ENCODE measurements around the gene UNC80.
"Not testable (repeated sequence)": the region's sequence is repeated elsewhere in the genome, so short reads cannot be mapped to it uniquely, and the experiment has no call there.

The UNC80 gene

DNA sequence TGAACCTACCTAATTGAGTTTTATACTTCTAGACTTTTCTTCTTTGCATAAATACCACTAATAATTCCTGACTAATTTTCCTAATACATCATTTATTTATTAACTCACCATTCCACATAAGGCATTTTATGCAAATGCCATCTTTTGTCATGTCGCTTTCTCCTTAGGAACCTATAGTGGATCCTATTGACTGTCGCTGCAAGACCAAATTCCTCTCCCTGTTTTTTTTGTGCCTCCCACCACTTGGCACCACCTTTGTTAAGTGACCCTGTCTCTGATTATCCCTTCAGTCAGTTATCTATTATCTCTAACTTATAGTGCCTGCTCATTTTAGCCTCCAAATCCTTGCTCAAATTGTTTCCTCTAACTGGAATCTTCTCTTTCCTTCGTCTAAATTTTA, 19.5 kb downstream of the UNC80 start:
- Histone ChIP-seq H3K4me3 (ENCODE audit: low read depth, low read length) (no peak overlapping the region), H3K36me3 (replicated peaks) (no peaks in the 10 kb centered on the region), H3K27me3 (replicated peaks) (no peaks in the 10 kb centered on the region), H3K27ac (no peak overlapping the region)
- DNase-seq = no peak
- in situ Hi-C loops (cut with HindIII; ENCODE audit: low pct_ligation_motif_present, low sequenced_read_pairs) = no loop called here
- TF ChIP-seq, protein P1, sequence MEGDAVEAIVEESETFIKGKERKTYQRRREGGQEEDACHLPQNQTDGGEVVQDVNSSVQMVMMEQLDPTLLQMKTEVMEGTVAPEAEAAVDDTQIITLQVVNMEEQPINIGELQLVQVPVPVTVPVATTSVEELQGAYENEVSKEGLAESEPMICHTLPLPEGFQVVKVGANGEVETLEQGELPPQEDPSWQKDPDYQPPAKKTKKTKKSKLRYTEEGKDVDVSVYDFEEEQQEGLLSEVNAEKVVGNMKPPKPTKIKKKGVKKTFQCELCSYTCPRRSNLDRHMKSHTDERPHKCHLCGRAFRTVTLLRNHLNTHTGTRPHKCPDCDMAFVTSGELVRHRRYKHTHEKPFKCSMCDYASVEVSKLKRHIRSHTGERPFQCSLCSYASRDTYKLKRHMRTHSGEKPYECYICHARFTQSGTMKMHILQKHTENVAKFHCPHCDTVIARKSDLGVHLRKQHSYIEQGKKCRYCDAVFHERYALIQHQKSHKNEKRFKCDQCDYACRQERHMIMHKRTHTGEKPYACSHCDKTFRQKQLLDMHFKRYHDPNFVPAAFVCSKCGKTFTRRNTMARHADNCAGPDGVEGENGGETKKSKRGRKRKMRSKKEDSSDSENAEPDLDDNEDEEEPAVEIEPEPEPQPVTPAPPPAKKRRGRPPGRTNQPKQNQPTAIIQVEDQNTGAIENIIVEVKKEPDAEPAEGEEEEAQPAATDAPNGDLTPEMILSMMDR (IDR thresholded peaks at IDR 0.05; ENCODE audit: low read depth, low read length, missing control alignments) = no peak

GRCh38 chr2:209795425-209795824, 23.8 kb downstream of the UNC80 start:
- H3K27me3 ChIP-seq (replicated peaks); H3K36me3 ChIP-seq (replicated peaks); H3K4me3 ChIP-seq (ENCODE audit: low read depth, low read length); H3K27ac ChIP-seq; DNase-seq; in situ Hi-C loops (cut with HindIII; ENCODE audit: low pct_ligation_motif_present, low sequenced_read_pairs): not testable (repeated sequence)

DNA sequence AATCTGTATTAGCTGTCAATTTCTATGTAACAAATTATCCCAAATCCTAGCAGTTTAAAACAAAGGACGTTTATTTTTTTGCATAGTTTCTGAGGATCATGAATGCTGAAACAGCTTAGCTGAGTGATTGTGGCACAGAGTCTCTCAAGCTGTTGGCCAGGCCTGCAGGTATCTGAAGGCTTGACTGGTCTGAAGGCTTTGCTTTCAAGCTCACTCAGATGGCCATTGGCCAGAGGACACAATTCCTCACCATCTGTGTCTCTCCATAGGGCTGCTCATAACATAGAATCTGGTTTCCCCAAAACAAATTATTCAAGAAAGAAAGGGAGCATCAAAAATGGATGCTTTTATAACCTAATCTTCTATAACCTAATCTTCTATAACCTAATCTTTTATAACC, 33.7 kb downstream of the UNC80 start:
- Histone ChIP-seq H3K27me3 (replicated peaks) (no peaks in the 10 kb centered on the region), H3K36me3 (replicated peaks) (no peaks in the 10 kb centered on the region), H3K27ac (no peak overlapping the region), H3K4me3 (ENCODE audit: low read depth, low read length) (no peak overlapping the region)
- TF ChIP-seq, protein P1 (IDR thresholded peaks at IDR 0.05; ENCODE audit: low read depth, low read length, missing control alignments) = no peak
- no peak for DNase-seq
- in situ Hi-C loops (cut with HindIII; ENCODE audit: low pct_ligation_motif_present, low sequenced_read_pairs) = no loop called here

DNA sequence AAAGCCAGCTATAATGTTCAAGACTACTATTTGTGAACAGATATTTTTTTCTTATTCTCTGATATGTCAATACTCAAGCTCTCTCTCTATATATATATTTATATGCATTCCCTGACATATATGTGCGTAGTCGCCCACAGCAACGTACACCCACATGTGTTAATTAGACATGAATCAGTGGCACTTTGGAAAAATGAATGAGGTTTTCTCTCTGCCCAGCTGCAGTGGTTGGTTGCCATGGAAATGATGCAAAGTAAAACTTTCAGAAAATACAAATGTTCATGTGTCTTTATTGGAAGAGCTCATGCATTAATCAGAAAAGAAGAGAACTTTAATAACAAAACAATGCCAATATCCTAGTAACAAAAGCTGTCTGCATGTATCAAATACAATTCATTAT, 34.7 kb downstream of the UNC80 start:
- Histone ChIP-seq H3K27ac (no peak overlapping the region), H3K36me3 (replicated peaks) (no peaks in the 10 kb centered on the region), H3K27me3 (replicated peaks) (no peaks in the 10 kb centered on the region), H3K4me3 (ENCODE audit: low read depth, low read length) (no peak overlapping the region)
- no peak for DNase-seq
- TF ChIP-seq, protein P1 (IDR thresholded peaks at IDR 0.05; ENCODE audit: low read depth, low read length, missing control alignments) = no peak
- in situ Hi-C loops (cut with HindIII; ENCODE audit: low pct_ligation_motif_present, low sequenced_read_pairs) = no loop called here

DNA sequence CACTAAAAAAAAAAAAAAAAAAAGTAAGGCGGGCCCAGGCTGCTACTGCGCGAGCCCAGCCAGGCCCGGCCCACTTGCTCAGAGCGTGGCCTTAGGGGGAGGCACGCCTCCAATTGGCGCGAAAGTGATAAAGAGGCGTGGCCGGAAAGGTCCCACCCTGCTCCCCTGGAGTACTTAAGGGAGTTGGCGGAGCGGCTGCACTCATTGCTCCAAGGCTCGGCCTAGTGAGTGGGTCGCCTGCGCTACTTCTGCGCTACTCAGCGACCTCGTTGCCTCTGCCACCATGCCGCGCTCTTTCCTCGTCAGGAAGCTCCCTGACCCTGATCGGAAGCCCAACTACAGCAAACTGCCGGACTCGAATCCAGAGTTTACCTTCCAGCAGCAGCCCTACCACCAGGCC, 36.9 kb downstream of the UNC80 start:
- Histone ChIP-seq H3K27ac (no peak overlapping the region), H3K36me3 (replicated peaks) (no peaks in the 10 kb centered on the region), H3K27me3 (replicated peaks) (no peaks in the 10 kb centered on the region), H3K4me3 (ENCODE audit: low read depth, low read length) (no peak overlapping the region)
- in situ Hi-C loops (cut with HindIII; ENCODE audit: low pct_ligation_motif_present, low sequenced_read_pairs) = no loop called here
- DNase-seq = no peak
- TF ChIP-seq, protein P1 (IDR thresholded peaks at IDR 0.05; ENCODE audit: low read depth, low read length, missing control alignments) = no peak

DNA sequence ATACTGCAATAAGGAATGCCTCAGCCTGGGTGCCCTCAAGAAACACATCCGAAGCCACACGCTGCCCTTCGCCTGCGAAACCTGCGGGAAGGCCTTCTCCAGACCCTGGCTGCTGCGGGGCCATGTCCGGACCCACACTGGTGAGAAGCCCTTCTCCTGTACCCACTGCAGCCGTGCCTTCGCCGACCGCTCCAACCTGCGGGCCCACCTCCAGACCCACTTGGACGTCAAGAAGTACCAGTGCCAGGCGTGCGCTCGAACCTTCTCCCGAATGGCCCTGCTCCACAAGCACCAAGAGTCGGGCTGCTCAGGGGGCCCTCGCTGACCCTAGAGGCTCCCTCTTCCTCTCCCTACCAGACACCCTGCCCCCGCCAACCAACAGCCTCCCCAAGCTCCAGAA, 37.6 kb downstream of the UNC80 start:
- Histone ChIP-seq H3K4me3 (ENCODE audit: low read depth, low read length) (no peak overlapping the region), H3K27me3 (replicated peaks) (no peaks in the 10 kb centered on the region), H3K27ac (no peak overlapping the region), H3K36me3 (replicated peaks) (no peaks in the 10 kb centered on the region)
- TF ChIP-seq, protein P1 (IDR thresholded peaks at IDR 0.05; ENCODE audit: low read depth, low read length, missing control alignments) = no peak
- no peak for DNase-seq
- in situ Hi-C loops (cut with HindIII; ENCODE audit: low pct_ligation_motif_present, low sequenced_read_pairs) = no loop called here

All from brain microvascular endothelial cell (primary cell).